ENCODE results near the gene DPP9.
"Not testable (repeated sequence)": the region's sequence is repeated elsewhere in the genome, so short reads cannot be mapped to it uniquely, and the experiment has no call there.

The DPP9 gene

DNA sequence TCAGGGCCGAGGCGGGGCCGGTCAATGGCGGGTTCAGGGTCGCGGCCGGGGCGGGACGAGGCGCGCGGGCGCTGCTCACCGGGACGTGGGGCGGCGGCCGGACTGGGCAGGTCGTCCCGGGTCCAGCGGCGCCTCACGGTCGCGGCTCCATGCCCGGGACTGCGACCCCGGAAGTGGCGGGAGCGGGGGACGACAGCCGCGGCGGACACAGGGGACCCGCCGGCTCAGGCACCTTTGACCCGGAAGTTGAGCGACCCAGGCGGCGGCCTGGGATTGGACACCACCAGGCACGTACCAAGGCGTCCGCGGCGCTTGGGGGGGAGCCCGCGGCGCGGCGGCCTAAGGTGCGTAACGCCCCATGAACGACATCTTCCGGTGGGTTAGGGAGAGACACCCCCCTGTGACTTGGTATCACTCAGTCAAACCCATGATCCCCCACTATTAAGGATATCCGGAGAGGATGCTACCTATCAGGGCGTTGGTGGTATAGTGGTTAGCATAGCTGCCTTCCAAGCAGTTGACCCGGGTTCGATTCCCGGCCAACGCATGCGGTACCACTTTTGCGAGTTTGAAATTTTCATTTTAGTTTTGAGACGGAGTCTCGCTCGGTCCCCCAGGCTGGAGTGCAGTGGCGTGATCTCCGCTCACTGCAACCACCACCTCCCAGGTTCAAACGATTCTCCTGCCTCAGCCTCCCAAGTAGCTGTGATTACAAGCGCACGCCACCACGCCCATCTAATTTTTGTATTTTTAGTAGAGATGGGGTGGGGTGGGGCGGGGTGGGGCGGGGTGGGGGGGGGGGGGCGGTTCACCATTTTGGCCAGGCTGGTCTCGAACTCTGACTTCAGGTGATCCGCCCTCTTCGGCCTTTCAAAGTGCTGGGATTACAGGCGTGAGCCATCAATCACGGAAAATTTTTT lies at the start of gene DPP9:
Gene DPP9 (minus strand): TSS at position 248 of the 920 bp plus-strand sequence. CDS start 3,936 bp downstream, outside the sequence.
- ATAC-seq = peak; percentile 93 to 95

DNA sequence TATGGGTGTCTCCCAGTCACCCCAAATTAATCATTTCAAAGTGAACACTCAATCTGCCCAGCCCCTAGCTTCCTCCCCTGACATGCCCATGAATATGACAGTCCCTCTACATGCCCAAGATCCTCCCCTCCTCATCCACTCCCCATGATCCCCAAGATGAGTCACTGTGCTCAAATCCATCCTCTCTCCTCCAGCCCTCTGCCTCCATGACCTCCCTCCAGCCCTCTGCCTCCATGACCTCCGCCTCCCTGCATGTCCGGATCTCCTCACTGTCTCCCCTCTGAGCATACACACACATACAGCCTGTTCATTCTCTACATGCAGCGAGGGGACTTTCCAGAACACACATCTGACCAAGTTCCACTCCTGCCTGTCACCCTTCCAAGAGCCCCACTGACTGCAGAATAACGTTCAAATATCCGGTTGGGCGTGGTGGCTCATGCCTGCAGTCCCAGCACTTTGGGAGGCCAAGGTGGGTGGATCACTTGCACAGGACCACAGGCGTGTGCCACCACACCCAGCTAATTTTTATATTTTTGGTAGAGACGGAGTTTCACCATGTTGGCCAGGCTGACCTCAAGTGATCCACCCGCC lies 49.5 kb upstream of the DPP9 start:
- no peak for ATAC-seq

DNA sequence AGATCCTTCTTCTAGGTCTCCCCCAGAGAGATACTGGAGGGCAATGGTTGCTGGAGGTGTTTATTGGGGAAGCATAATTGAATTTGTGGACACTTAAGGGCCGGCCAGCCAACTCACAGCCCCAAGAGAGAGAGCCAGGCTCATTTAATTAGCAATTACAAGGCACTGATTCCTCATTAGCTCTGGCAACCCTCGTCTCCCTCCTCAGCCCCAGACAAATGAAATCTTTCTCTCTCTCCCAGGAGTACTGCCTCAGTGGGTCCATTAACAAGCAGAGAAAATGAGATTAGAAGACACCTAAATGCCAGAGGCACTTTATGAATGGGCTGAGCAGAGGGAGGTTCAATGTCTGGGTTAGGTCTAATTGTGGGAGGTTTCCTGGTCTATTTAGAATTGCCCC lies 48.9 kb upstream of the DPP9 start:
- no peak for ATAC-seq

DNA sequence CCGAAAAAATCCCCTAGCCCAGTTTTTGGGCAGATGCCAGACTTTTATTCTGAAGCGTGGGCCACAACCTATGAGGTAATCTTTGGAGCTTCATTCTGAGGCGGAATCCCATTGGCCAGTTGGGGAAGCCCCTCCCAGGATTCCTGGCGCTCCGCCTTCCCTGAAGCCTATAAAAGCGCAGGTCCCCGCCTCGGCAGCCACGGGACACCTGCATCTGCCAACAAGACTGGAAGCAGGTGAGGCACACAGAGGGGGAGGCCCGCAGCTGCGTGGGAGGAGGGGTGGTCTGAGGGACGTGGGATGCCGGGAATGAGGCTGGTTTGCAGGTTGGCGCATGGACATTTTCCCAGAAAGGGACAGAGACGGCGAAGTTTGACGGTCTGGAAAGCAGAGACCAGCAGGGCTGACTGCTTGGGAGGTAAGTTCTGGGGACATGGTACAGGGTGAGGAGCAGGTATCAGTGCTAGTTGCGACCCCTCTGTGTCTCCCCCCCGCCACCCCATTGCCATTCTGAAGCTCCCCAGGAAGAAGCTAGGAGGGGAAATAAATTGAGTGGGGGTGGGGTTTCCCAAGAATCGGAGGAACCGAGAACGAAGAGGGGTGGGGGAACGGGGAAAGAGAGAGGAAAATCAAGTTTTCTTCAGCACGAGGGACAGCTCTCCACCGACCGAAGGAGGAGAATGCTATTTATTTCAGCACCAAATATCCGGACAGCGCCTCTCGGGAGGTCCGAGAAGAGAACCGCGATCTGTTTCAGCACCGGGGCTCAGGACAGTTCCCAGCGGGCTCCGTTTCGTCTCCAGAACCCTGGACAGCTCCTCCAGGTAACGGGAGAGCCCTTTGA lies 45.5 kb upstream of the DPP9 start:
- peak in 1 of 2 donors; percentile 59 for ATAC-seq

DNA sequence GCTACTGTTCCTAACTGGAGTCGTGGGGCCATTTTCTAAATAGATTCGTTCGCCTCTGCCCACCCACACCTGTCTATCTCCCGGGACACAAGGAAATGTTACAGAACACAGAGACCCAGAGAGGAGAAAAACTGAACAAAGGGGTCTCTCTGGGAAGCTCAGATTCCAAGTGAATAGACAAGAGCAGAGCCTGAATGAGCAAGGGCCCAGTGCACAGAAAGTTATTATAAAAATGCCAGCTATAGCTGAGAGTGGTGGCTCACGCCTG lies 40.7 kb upstream of the DPP9 start:
- ATAC-seq = no peak

DNA sequence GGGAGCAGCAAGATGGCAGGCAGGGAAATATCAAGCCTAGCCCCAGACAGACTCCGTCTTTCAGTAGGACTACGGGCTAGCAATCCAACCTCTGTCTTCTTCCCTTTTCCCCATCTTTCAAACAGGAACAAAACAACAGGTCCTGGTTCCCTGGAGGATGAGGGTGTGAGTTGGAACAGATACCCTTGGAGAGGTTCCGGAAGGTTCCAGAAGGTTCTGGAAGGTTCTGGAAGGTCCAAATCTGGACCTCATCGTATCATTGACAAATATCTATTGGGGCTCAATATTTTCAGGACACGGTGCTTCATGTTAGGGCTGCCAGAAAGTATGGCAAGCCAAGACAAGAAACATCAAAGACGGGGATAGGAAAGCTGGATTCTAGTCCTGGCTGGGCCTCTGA lies 39.4 kb upstream of the DPP9 start:
- ATAC-seq = no peak

DNA sequence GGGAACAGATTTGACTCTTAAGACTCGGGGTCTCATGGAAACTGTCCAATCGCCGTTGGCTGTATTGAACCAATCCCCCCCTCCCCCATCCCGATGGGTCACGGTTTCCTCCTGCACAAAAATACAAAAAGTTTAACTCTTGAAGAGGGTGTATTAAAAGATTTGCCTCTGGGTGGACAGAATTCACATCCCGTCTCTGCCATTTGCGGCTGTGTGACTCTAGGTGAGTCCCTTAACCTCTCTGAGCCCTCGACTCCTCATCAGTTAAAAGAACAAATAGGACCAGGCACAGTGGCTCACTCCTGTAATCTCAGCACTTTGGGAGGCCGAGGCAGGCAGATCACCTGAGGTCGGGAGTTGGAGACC lies 36.6 kb upstream of the DPP9 start:
- no peak for ATAC-seq

DNA sequence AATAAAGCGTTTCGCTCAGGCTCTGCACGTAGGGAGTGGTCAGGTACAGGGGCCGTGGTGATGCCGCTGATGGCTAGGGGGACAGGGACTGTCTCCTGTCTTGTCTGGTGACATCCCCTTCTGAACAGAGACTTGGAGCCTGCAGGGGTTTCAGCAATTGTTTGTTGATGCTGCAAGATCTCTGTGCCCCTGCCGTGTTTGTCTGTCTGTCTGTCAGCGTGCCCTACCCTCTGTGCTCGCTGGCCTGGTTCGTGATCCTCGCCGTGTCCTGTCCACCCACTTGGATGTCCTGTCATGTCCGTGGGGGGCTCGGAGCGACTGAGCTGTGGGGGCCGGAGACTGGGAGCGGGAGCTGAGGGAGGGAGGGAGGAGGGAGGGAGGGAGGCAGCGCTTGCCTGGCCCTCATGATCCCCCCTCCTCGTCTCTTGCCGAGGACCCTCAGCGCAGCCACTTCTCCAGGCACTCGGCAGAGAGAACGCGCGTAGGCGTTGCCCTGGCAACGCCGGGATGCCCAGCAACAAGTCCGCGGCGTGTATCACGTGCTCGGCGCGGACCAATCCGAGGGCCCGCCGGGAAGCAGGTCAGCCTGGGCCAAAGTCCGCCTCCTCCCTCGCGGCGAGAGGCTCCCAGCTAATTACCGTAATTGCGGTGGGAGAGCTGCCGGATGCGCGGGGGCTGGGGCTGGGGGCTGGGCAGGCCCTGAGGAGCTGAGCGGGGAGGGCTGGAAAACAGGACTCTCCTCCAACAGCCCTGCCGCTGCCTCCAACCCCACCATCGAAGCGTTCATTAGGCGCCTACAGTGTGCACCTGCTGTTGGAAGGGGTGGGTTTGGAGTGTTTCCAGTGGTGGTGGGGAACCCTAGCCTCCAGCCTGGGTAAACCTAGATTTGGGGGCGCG lies 36.0 kb upstream of the DPP9 start:
- peak; percentile 80 to 82 for ATAC-seq

DNA sequence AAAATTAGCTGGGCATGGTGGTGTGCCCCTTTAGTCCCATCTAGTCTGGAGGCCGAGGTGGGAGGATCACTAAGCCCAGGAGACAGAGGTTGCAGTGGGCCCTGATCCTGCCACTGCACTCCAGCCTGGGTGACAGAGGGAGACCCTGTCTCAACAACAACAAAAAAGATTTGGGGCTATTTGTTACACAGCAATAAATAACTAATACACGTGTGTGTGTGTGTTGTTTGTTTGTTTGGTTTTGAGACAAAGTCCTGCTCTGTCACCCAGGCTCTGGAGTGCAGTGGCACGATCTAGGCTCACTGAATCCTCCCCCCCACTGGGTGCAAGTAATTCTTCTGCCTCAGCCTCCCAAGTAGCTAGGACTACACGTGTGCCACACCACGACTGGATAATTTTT lies 35.0 kb upstream of the DPP9 start:
- ATAC-seq = no peak

DNA sequence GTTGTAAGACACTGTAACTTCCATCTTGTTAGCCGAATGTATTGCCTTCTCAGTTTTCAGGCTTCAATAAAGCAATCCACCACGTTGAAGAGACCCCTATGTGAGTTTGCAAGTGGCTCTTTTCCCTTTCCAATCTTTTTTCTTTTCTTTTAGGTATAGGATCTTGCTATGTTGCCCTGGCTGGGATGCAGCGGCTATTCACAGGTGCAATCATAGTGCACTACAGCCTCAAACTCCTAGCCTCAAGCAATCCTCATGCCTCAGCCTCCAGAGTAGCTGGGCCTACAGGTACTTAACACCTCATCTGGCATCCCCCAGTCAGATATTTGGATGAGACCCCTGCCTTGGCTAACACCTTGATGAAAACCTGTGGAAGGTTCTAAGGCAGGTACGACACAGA lies 34.4 kb upstream of the DPP9 start:
- ATAC-seq = no peak

DNA sequence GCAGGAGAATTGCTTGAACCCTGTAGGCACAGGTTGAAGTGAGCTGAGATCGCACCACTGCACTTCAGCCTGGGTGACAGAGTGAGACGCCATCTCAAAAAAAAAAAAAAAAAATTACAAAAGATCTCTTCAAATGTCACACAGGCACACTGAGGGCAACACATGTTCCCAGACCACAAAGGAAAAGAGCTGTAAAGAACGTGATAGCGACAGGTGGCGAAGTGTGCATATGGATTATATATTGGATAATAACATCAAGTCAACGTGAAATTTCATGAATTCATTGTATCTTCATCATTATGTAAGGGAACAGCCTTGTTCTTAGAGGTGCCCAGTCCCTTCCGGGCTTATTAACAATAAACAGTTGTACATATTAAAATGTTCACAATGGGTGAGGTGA lies 31.8 kb upstream of the DPP9 start:
- no peak for ATAC-seq

DNA sequence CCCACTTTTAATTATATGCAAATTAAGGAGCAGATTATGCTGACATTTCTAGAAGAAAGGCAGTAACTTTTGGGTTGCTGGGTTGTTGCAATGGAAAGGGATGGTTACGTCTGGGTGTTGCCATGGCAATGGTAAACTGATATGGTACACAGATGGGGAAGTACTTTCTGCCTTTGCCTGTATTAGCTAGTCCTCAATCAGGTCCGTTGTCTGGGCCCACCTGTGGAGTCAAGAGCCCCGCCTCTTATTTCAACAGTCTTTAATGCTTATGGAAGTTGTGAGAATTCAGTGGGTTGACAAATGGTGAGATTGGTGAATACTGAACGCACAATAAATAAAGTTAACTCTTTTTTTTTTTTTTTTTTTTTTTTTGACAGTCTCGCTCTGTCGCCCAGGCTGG lies 30.6 kb upstream of the DPP9 start:
- no peak for ATAC-seq

DNA sequence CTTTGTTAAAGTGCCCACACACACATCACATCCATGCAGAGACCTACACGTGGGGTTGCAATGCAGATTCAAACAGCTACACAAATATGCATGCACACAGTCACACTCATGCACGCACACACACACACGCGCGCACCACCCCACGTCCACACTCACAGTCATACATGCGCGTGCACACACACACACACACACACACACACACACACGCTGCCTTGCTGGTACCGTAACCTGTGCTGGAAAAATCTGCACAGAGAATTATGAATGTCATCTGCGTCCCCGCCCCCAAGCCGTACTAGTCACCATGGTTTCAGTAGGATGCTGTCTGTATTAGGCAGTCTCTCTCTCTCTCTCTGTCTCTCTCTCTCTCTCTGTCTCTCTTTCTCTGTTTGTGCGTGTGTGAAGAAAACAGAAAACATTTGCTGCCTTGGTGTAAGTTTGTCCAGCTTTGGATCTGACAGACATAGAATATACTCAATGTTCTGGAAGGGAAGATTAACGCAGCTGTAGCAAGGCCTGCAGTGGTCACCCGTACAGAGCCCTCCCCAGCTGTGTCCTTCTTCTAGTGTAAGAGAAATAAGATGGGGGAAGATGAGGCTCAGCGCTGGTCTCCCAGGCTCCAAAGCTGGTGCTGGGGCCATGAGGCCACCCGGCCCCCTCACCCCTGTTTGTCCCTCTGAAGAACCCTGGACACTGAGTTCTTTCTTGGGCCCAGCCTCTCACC lies 26.4 kb upstream of the DPP9 start:
- no peak for ATAC-seq

DNA sequence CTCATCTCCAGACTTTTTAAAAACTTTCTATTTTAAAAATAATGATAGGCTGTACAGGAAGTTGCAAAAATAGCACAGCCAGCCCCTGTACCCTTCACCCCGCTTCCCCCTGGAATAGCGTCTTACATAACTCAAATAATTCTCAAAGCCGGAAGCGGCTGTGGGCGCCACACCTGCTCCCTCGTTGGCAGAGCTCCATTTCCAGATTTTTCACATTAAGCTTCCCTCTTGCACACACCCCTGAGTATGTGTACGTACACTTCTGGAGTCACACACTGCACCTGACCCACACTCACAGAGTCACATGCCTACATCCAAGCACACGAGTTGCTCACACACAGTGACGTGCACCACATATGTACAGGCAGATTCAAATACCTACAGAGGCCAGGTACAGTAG lies 24.9 kb upstream of the DPP9 start:
- no peak for ATAC-seq

DNA sequence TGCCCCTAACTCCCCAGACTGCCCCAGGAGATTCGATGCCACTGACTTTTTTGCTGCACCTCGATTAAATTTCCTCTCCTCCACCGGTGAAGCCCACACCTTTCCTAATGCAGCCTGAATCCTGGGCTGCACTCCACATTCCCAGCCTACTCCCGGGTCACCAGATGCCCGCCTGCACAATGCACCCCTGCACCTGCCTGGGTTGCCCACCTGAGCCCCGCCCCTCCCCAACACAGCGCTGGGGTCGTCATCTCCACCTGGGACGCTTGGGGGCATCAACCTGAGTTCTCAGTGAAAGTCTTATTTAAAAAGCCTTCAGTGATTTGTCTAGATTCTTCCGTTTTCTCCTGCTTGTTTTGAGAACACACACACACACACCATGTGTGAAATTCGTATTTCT lies 24.5 kb upstream of the DPP9 start:
- ATAC-seq = no peak

DNA sequence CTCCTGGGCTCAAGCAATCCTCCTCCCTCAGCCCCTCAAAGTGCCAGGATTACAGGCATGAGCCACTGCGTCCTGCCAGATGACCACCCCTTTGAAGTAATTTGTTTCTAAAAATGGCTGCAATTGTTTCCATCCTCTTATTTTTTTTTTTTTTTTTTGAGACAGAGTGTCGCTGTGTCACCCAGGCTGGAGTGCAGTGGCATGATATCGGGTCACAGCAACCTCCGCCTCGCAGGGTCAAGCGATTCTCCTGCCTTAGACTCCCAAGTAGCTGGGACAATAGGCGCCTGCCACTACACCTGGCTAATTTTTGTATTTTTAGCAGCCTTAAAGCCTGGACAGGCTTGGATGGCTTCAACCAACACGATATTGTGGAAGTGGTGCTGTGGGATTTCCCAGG lies 22.3 kb upstream of the DPP9 start:
- ATAC-seq = no peak

DNA sequence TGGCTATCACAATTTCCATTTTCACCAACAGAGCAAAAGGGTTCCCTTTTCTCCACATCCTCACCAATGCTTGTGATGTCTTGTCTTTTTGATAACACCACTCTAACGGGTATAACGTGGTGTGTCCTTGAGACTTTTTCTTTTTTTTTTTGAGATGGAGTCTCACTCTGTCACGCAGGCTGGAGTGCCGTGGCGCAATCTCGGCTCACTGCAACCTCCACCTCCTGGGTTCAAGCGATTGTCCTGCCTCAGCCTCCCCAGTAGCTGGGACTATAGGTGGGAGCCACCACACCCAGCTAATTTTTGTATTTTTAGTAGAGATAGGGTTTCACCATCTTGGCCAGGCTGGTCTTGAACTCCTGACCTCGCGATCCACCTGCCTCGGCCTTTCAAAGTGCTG lies 21.5 kb upstream of the DPP9 start:
- ATAC-seq = not testable (repeated sequence)

DNA sequence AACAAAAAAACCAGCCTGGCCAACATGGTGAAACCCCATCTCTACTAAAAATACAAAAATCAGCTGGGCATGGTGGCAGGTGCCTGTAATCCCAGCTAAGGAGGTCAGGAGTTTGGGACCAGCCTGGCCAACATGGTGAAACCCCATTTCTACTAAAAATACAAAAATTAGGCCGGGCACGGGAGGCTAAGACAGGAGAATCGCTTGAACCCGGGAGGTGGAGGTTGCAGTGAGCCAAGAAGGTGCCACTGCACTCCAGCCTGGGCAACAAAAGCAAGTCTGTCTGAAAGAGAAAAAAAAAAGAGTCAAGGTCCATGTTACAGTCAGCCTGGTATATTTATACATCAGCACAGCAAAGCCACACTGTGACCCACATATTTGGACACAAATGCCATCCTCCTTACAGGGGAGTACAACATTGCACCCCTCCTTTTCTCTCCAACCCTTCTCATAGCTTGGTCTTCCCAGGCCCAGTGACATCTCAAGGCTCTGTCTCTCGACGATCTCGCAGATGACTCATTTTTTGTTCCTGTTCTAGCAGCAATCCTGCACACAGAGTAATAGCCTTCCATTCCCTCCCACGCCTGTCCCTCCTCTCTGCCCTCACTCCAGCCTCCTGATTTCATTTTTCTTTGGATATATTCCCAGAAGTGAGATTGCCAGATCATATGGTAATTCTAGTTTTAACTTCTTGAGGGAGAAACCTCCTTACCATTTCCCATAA lies 21.0 kb upstream of the DPP9 start:
- ATAC-seq = no peak

DNA sequence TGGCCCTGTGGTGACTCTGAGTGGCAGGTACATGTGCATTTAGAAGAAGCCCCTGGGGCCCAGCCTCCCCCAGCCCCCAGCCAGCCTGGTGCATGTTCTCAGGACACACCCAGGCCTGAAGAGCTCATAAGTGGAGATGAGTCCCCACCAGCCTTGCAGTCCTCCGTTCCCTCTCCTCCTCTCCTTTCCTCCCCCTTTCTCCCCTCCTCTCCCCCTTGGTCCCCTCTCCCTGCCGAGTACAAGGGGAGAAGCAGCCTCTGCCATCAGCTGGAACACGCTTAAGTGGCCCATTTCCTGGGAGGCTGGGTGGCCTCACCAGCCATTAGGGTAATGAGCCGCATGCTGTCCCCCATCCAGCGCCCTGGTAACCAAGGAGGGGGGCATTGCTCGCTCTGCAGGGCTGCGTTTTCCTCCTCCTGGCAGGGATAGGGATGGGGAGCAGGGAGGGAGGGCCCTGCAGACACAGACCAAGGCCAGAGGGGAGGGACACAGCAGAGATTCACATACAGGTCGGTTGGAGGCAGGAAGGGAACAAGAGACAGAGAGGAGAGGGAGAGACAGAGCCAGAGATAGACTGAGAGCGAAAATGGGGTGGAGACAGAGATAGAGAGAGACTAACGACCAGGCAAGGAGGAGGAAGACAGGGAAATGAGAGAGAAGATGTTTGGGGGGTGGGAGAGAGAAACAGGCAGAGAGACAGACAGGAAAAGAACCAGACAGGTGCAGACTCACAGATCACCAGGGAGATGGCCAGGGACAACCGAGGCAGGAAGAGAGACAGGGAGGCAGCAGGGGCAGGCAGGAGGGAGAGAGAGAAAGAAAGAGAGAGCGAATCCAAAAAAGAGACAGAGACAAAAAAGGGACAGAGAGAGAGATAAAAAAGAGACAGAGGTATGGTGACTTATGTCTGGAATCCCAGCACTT lies 19.3 kb upstream of the DPP9 start:
- ATAC-seq = no peak

DNA sequence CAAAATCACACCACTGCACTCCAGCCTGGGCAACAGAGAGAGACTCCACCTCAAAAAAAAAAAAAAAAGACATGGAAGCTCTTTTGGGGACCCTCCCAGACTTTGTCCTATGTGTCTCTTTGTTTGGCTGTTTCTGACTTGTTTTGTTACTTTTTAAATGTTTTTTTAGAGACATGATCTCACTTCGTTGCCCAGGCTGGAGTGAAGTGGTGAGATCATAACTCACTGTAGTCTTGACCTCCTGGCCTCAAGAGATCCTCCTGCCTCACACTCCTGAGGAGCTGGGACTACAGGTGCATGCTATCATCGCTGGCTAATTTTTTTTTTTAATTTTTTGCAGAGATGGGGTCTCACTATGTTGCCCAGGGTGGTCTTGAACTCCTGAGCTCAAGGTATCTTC lies 16.4 kb upstream of the DPP9 start:
- no peak for ATAC-seq
